Daoy (cell line): Measurements from ENCODE around the gene PALD1. TPM values are rescaled to one million over a fixed set of nuclear protein-coding genes. Genes with fewer than 3 reads are reported as not detected.

Source experiments
- DNase-seq: peaks from one replicate; pipeline ENCODE4 v3.0.0-alpha.2; 2015; ENCODE audit warnings: low read depth
- total RNA-seq: library from RNA; depleted of rRNA; stranded (reverse); fragments of >200 nt; shearing (Covaris generic); gene quantifications from 2 replicates; pipeline ENCODE4 v1.2.3, GENCODE V29; 2014

Gene PALD1
- total RNA-seq, 1 experiment from 2014 or later = 1.9 TPM

- DNase-seq = no peak
These were observed 56.4 kb downstream of the PALD1 start for GRCh38 chr10:70535001-70535400.

GRCh38 chr10:70535451-70535850 is 56.9 kb downstream of the PALD1 start:
- DNase-seq = no peak

- DNase-seq = no peak
These were observed 57.8 kb downstream of the PALD1 start for GRCh38 chr10:70536196-70536861.

GRCh38 chr10:70537398-70538194 is 59.0 kb downstream of the PALD1 start:
- DNase-seq = peak; percentile 21

- no peak for DNase-seq
These were observed 59.6 kb downstream of the PALD1 start for GRCh38 chr10:70538195-70538520.

GRCh38 chr10:70538731-70539338 is 60.3 kb downstream of the PALD1 start:
- no peak for DNase-seq

GRCh38 chr10:70539471-70539870 is 60.9 kb downstream of the PALD1 start:
- no peak for DNase-seq

- DNase-seq = peak; percentile 36
These were observed 61.7 kb downstream of the PALD1 start for GRCh38 chr10:70540089-70540788.

GRCh38 chr10:70540789-70541360 is 62.3 kb downstream of the PALD1 start:
- no peak for DNase-seq

GRCh38 chr10:70541736-70542564 is 63.4 kb downstream of the PALD1 start:
- no peak for DNase-seq

GRCh38 chr10:70542565-70542938 is 64.0 kb downstream of the PALD1 start:
- DNase-seq = no peak

- no peak for DNase-seq
These were observed 65.3 kb downstream of the PALD1 start for GRCh38 chr10:70543911-70544310.

- no peak for DNase-seq
These were observed 66.1 kb downstream of the PALD1 start for GRCh38 chr10:70544431-70545340.

GRCh38 chr10:70546584-70546983 is 68.0 kb downstream of the PALD1 start:
- DNase-seq = no peak

- no peak for DNase-seq
These were observed 70.9 kb downstream of the PALD1 start for GRCh38 chr10:70549351-70549961.

GRCh38 chr10:70549962-70550458 is 71.4 kb downstream of the PALD1 start:
- peak; percentile 50 for DNase-seq

GRCh38 chr10:70550459-70550858 is 71.9 kb downstream of the PALD1 start:
- DNase-seq = no peak

GRCh38 chr10:70551466-70551865 is 72.9 kb downstream of the PALD1 start:
- no peak for DNase-seq

- DNase-seq = no peak
These were observed 73.4 kb downstream of the PALD1 start for GRCh38 chr10:70551971-70552422.
